AG04449 (cell line): ENCODE measurements around the gene CDH13.

Experiments used
- CTCF ChIA-PET: fragments of 350-600 bp; formaldehyde crosslinking; extraction: SDS; loops from one replicate; lab custom pipeline; 2021; ENCODE audit warnings: antibody characterized with exemption; lab: Yijun Ruan, JAX
- POLR2A ChIA-PET: fragments of 400-600, 350-600 bp; formaldehyde crosslinking; extraction: SDS; loops from one replicate; lab custom pipeline; 2020; ENCODE audit warnings: antibody characterized with exemption, inconsistent platforms; lab: Yijun Ruan, JAX
- DNase-seq: peaks from one replicate; pipeline ENCODE4 v3.0.0-alpha.2; 2010; ENCODE audit warnings: low read depth, low spot score
- H3K4me3 ChIP-seq: 2 replicates; pipeline ENCODE4 v1.5.1; 2011; ENCODE audit warnings: low read depth, mild to moderate bottlenecking, control low read depth, low read length
- TF ChIP-seq, protein P1 (sequence below): IDR thresholded peaks from one replicate; pipeline ENCODE4 v1.5.1; 2011; ENCODE audit warnings: mild to moderate bottlenecking, moderate library complexity, low read length, control low read depth, inconsistent platforms; ENCODE audit not compliant: insufficient read depth; ENCODE audit errors: missing control alignments

The CDH13 gene

DNA sequence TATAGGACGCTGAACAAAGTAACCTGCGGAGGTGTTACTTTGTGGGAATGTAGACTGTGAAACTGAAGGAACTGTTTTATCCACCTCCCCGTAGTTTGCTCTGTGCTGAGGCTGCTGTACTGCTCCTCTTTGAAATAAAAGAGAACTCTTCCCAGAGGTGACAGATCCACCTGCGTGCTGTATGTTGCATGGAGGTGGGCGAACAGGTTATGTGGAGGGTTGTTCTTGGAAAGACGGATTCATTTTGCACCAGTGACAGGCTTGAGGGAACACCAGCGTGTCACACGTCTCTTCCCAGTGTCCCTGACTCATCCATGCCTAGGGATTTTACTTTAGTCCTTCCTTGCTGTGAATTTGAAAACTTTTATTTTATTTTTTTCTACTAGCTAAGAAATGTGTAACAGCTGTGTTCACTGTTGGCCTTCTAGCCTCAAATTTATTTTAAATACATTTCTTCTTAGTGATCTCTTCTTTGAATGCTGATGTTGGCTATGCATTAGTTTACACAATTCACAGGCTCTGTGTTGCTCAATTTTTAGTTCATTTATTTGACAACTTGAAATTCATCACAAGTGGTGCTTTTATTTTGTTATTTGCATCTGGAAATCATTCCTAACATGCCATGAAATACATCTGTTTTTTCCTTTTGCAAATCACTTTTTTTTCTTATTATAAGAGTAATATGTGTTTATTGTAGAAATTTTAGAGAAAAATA, 512.4 kb downstream of the CDH13 start:
- TF ChIP-seq, protein P1, sequence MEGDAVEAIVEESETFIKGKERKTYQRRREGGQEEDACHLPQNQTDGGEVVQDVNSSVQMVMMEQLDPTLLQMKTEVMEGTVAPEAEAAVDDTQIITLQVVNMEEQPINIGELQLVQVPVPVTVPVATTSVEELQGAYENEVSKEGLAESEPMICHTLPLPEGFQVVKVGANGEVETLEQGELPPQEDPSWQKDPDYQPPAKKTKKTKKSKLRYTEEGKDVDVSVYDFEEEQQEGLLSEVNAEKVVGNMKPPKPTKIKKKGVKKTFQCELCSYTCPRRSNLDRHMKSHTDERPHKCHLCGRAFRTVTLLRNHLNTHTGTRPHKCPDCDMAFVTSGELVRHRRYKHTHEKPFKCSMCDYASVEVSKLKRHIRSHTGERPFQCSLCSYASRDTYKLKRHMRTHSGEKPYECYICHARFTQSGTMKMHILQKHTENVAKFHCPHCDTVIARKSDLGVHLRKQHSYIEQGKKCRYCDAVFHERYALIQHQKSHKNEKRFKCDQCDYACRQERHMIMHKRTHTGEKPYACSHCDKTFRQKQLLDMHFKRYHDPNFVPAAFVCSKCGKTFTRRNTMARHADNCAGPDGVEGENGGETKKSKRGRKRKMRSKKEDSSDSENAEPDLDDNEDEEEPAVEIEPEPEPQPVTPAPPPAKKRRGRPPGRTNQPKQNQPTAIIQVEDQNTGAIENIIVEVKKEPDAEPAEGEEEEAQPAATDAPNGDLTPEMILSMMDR: no peak
- CTCF ChIA-PET: no interaction called here
- DNase-seq: no peak
- POLR2A ChIA-PET: no interaction called here
- no peak overlapping the region for H3K4me3 ChIP-seq

DNA sequence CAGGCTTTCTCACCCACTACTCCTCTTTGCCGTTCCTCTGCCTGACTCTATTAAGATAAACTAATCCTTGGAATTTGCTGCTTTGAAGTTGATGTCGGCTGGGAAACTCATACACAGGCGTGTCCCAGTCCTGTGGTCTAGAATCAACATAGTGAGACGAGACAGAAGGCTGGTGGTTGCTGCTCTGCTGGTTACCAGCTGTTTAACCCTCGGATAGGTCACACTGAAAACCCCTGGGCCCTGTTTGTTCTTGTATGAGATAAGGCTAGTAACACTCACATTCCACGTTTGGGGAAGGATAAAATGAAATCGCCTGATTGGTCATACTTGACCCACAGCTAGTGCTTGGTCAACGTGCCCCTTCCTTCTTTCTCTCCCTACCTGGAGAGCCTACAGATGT, 517.0 kb downstream of the CDH13 start:
- ChIA-PET POLR2A (no interaction called here), CTCF (interaction anchor here (0.9 to 1.2 kb wide), 3 partner anchors 10 to 26 kb away, joined by 3 to 4 read pairs (median 3); no protein-coding TSS in a partner anchor)
- peak; percentile 36 for DNase-seq
- TF ChIP-seq, protein P1: no peak
- H3K4me3 ChIP-seq: no peak overlapping the region

DNA sequence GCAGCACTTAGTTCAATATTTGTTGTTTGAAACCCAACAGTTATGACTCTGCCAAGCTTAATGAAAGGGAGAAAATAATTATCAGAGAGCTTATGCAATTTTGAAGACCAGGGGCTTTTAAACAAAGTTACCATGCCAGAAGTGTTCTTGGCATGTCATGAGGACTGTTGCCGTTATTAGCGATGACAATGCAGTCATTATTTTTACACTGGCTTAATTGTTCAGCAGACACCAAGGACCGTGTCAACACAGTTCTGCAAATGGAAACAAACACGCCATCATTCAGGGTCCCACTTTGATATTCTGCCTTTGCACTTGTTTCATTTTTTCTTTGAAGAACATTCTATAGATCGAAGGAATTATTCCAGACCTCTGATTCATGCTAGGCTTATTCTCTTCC, 518.5 kb downstream of the CDH13 start:
- POLR2A ChIA-PET: no interaction called here
- H3K4me3 ChIP-seq: no peak overlapping the region
- no peak for DNase-seq
- TF ChIP-seq, protein P1: no peak
- CTCF ChIA-PET: interaction anchor here (1.2 kb wide), 1 partner anchor 688 kb away, joined by 3 read pairs; no protein-coding TSS in a partner anchor

DNA sequence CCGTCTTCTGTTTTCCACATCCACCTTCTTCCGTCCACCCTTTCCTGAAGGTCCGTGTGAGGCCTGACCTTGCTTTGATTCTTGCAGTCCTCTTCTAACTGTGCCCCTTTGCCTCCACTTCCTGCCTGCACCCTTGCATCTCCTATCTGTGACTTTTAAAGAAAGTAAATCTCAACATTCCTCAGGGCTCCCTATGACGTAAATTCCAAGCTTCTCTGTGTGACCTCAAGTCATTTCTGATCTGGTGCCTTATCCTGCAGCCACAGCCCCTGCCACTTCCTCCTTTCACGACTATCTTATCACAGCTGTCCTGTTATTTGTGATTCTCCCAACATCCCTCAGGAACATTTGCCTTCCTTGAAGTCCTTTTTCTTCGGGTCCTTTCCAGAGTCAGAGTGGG, 520.5 kb downstream of the CDH13 start:
- DNase-seq: no peak
- POLR2A ChIA-PET: no interaction called here
- CTCF ChIA-PET: no interaction called here
- TF ChIP-seq, protein P1: no peak
- no peak overlapping the region for H3K4me3 ChIP-seq

DNA sequence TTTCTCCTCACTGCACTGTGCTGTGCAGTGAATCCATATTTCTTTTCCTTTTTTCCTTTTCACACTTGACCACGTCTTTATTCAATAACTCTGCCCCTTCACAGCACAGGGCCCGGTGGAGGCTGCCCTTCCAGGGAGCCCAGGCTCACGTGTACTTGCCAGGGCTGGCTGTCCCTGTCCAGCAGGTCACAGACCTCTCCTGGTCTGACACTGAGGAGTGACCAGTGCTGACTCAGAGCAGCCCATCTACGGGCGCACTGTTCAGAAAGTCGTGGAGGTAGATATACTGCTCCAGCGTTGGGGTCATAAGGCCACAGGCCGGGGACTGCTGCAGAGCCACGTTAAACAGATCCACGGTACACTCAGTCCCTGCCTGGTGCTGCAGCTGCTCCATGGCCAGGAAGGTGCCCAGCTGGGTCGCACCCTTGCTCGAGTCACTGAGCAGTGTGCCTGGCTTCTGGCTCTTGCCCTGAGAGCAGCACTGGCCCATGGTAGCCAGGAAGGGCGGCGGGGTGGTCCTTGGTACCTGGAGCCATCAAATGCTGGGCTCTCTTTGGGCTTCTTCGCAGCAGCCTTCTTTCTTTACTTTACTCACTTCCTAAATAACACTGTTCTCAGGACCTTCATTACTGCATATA, 531.7 kb downstream of the CDH13 start:
- TF ChIP-seq, protein P1: no peak
- no peak overlapping the region for H3K4me3 ChIP-seq
- CTCF ChIA-PET: no interaction called here
- DNase-seq: no peak
- POLR2A ChIA-PET: no interaction called here

DNA sequence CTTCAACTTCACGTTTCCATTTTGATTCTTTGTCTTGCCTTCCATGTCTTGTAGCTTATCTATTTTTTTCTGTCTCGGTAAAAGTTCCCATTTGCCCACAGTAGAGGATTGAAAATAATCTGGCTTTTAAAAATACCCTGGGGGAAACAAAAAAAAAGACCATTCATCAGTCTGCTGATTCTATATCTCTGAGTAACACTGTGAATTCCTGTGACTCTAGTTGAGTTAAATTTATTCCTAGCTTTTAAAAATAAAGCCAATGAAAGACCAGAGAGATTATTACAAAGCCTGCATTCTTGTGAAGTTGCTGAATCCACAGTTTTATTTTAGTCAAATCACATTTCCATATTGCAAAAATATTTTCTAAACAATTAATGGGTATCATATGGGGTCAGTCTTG, 532.3 kb downstream of the CDH13 start:
- DNase-seq: no peak
- H3K4me3 ChIP-seq: no peak overlapping the region
- TF ChIP-seq, protein P1: no peak
- ChIA-PET CTCF (no interaction called here), POLR2A (no interaction called here)
